Measurements from ENCODE around the gene NCBP2L. TPM values are rescaled to one million over a fixed set of nuclear protein-coding genes. Genes with fewer than 3 reads are reported as not detected.

Gene NCBP2L
- total RNA-seq, 1 donor from 2014 or later, result not detected

GRCh38 chrX:107752043-107752442, 25.5 kb upstream of the NCBP2L start:
- no peak for DNase-seq (ENCODE audit: low spot score)

GRCh38 chrX:107752714-107753113, 24.8 kb upstream of the NCBP2L start:
- no peak for DNase-seq (ENCODE audit: low spot score)

- DNase-seq (ENCODE audit: low spot score), result no peak
These were observed 24.3 kb upstream of the NCBP2L start for GRCh38 chrX:107753187-107753586.

GRCh38 chrX:107755721-107756120, 21.8 kb upstream of the NCBP2L start:
- no peak for DNase-seq (ENCODE audit: low spot score)

- DNase-seq (ENCODE audit: low spot score), result no peak
These were observed 19.2 kb upstream of the NCBP2L start for GRCh38 chrX:107758231-107758766.

GRCh38 chrX:107760304-107761077, 17.0 kb upstream of the NCBP2L start:
- no peak for DNase-seq (ENCODE audit: low spot score)

GRCh38 chrX:107763647-107764046, 13.9 kb upstream of the NCBP2L start:
- no peak for DNase-seq (ENCODE audit: low spot score)

- DNase-seq (ENCODE audit: low spot score), result no peak
These were observed 12.5 kb upstream of the NCBP2L start for GRCh38 chrX:107764845-107765608.

- peak; percentile 47 for DNase-seq (ENCODE audit: low spot score)
These were observed 10.9 kb upstream of the NCBP2L start for GRCh38 chrX:107766470-107767150.

GRCh38 chrX:107768051-107768450, 9.5 kb upstream of the NCBP2L start:
- no peak for DNase-seq (ENCODE audit: low spot score)

- DNase-seq (ENCODE audit: low spot score), result no peak
These were observed 7.8 kb upstream of the NCBP2L start for GRCh38 chrX:107769581-107770317.

GRCh38 chrX:107773206-107773605, 4.3 kb upstream of the NCBP2L start:
- peak; percentile 12 for DNase-seq (ENCODE audit: low spot score)

- DNase-seq (ENCODE audit: low spot score), result no peak
These were observed 3.6 kb upstream of the NCBP2L start for GRCh38 chrX:107773906-107774435.

GRCh38 chrX:107775000-107775733, 2.4 kb upstream of the NCBP2L start:
- DNase-seq (ENCODE audit: low spot score), result no peak

- peak; percentile 73 for DNase-seq (ENCODE audit: low spot score)
These were observed 1.6 kb upstream of the NCBP2L start, which contains the start of gene TSC22D3 for GRCh38 chrX:107775734-107776511. TSS of gene TSC22D3 (minus strand) at chrX:107775787. CDS start at chrX:107775419, 368 bp downstream.

GRCh38 chrX:107776649-107777535, 641 bp upstream of the NCBP2L start:
- peak; percentile 90 for DNase-seq (ENCODE audit: low spot score)

- DNase-seq (ENCODE audit: low spot score), result no peak
These were observed 3.0 kb downstream of the NCBP2L start for GRCh38 chrX:107780525-107780924.

GRCh38 chrX:107787827-107788226, 10.3 kb downstream of the NCBP2L start:
- DNase-seq (ENCODE audit: low spot score), result peak; percentile 11

Measured in umbilical cord (tissue), 2 donors.